Measurements from ENCODE around the gene RGS4. TPM values are rescaled to one million over a fixed set of nuclear protein-coding genes. Genes with fewer than 3 reads are reported as not detected.

The RGS4 gene
- total and polyA plus RNA-seq, 2 of the 13 experiments (the other 11 are each of a cell fraction or from before 2014, with no cell fraction given) = not detected

- no peak overlapping the region for H3K4me2 ChIP-seq (ENCODE audit: low read depth, low read length)
- no peaks in the 10 kb centered on the region for H4K20me1 ChIP-seq (ENCODE audit: insufficient read depth, low read length)
- no peak for FAIRE-seq
- H3K79me2 ChIP-seq (ENCODE audit: insufficient read depth, low read length) = no peaks in the 10 kb centered on the region
- H3K36me3 ChIP-seq (replicated peaks in 1 of 2; ENCODE audit: control insufficient read depth in 1 of 2, insufficient read depth in 2 of 2, low read length in 2 of 2) = no peaks in the 10 kb centered on the region
- no peak overlapping the region for H2AFZ ChIP-seq (ENCODE audit: low read length)
- DNase-seq (ENCODE audit: low spot score) = no peak
- no peak overlapping the region for H3K4me3 ChIP-seq (replicated peaks in 1 of 3; ENCODE audit: insufficient read depth in 1 of 3, low read depth in 2 of 3, low read length in 3 of 3)
- H3K9ac ChIP-seq (ENCODE audit: insufficient read depth, low read depth, low read length) = no peak overlapping the region
- no peak for ATAC-seq
- ChIA-PET CTCF (ENCODE audit: low intra/inter-chr PET ratio, low total read pairs) (no interaction called here), POLR2A (no interaction called here)
- no peaks in the 10 kb centered on the region for H3K9me3 ChIP-seq (ENCODE audit: low read length)
- TF ChIP-seq IRF2 (CRISPR knock-in tag; IDR thresholded peaks at IDR 0.05) (no peak), NCOA1 (CRISPR knock-in tag; IDR thresholded peaks at IDR 0.05) (no peak), ZNF251 (CRISPR knock-in tag; IDR thresholded peaks at IDR 0.05) (no peak), PAF1 (CRISPR knock-in tag; IDR thresholded peaks at IDR 0.05) (no peak), TOE1 (CRISPR knock-in tag; IDR thresholded peaks at IDR 0.05) (no peak), CCAR2 (optimal IDR thresholded peaks at IDR 0.05; ENCODE audit: low read depth, low read length) (no peak), ZEB1 (IDR thresholded peaks at IDR 0.05; ENCODE audit: insufficient replicate concordance, low read depth) (no peak), ZBTB43 (CRISPR knock-in tag; conservative IDR thresholded peaks at IDR 0.05) (no peak), SIN3A (IDR thresholded peaks at IDR 0.05; ENCODE audit: borderline replicate concordance, low read depth, low read length) (no peak)
- no peaks in the 10 kb centered on the region for H3K27me3 ChIP-seq (ENCODE audit: control insufficient read depth in 1 of 2, insufficient read depth in 2 of 2, low read length in 2 of 2)
- in situ Hi-C loops (cut with HindIII; ENCODE audit: extremely low pct_ligation_motif_present, low pct_unique_long_range_greater_than_20kb) = no loop called here
- intact Hi-C loops (cut with micrococcal nuclease; ENCODE audit: unreplicated experiment) = no loop called here
- BruUV-seq (replicated peaks) = no TSS peak
- WGBS (ENCODE audit: low lambda C conversion rate) = 29% methylated on average over 5 of the region's 5 CpGs
- no peaks in the 10 kb centered on the region for H3K4me1 ChIP-seq (ENCODE audit: insufficient read depth, low read length)
- H3K27ac ChIP-seq (ENCODE audit: extremely low read length, insufficient read depth, low read length) = no peak overlapping the region
Measured at GRCh38 chr1:163029901-163030300, 39.3 kb upstream of the RGS4 start.

Measured in HepG2 (cell line).